ENCODE measurements around the gene BMP7.

- TF ChIP-seq CTCF (IDR thresholded peaks at IDR 0.05) (no peak), POLR2A (IDR thresholded peaks at IDR 0.05) (no peak)
These were observed 21.5 kb upstream of the BMP7 start for GRCh38 chr20:57287901-57288300.

All from sigmoid colon (tissue), 3 donors.